ENCODE results near the gene MORN5. TPM values are rescaled to one million over a fixed set of nuclear protein-coding genes. Genes with fewer than 3 reads are reported as not detected.

Gene MORN5
- total RNA-seq, 4 donors from 2014 or later: 1.8 TPM; not detected in 3

- no peak for TF ChIP-seq CTCF (IDR thresholded peaks at IDR 0.05)
- no peak for TF ChIP-seq POLR2A (IDR thresholded peaks at IDR 0.05)
- TF ChIP-seq EP300 (IDR thresholded peaks at IDR 0.05): no peak
- H3K9me3 ChIP-seq: no peaks in the 10 kb centered on the region
- H3K27me3 ChIP-seq: peaks cover 4 to 39% of the 10 kb centered on the region in 2 donors
- peaks cover 0 to 10% (median 0%) of the 10 kb centered on the region in 3 donors for H3K36me3 ChIP-seq
- 86% methylated on average over 7 of the region's 7 CpGs for WGBS, 2 donors
- DNase-seq (ENCODE audit: low spot score in 2 of 2): no peak
- no peak overlapping the region for H3K27ac ChIP-seq
- peaks cover 0 to under 1% (median 0%) of the 10 kb centered on the region in 4 donors for H3K4me1 ChIP-seq
- H3K4me3 ChIP-seq: no peak overlapping the region
Observed at GRCh38 chr9:122234022-122234748, 74.5 kb downstream of the MORN5 start.

GRCh38 chr9:122236681-122237080 lies 77.0 kb downstream of the MORN5 start:
- Histone ChIP-seq H3K36me3 (peaks cover 0 to 35% (median 6%) of the 10 kb centered on the region in 3 donors), H3K27ac (no peak overlapping the region), H3K4me3 (no peak overlapping the region), H3K4me1 (no peaks in the 10 kb centered on the region), H3K9me3 (no peaks in the 10 kb centered on the region), H3K27me3 (peaks cover 0 to 14% of the 10 kb centered on the region in 2 donors)
- DNase-seq (ENCODE audit: low spot score in 2 of 2): no peak
- TF ChIP-seq EP300 (IDR thresholded peaks at IDR 0.05) (no peak), POLR2A (IDR thresholded peaks at IDR 0.05) (no peak), CTCF (IDR thresholded peaks at IDR 0.05) (no peak)
- WGBS, 2 donors: 76 to 78% methylated on average over 10 of the region's 10 CpGs

- 81 to 85% methylated on average over 5 of the region's 5 CpGs for WGBS, 2 donors
- no peak for DNase-seq (ENCODE audit: low spot score in 2 of 2)
- Histone ChIP-seq H3K36me3 (peaks cover 0 to 66% (median 23%) of the 10 kb centered on the region in 3 donors), H3K27ac (no peak overlapping the region), H3K4me3 (no peak overlapping the region), H3K9me3 (no peaks in the 10 kb centered on the region), H3K4me1 (no peaks in the 10 kb centered on the region), H3K27me3 (no peaks in the 10 kb centered on the region)
- no peak for TF ChIP-seq EP300 (IDR thresholded peaks at IDR 0.05)
Observed at GRCh38 chr9:122239722-122240121, 80.0 kb downstream of the MORN5 start.

GRCh38 chr9:122244349-122244748 lies 84.6 kb downstream of the MORN5 start:
- Histone ChIP-seq H3K36me3 (peaks cover 0 to 99% (median 34%) of the 10 kb centered on the region in 3 donors), H3K4me3 (no peak overlapping the region), H3K27ac (no peak overlapping the region), H3K9me3 (no peaks in the 10 kb centered on the region), H3K4me1 (no peaks in the 10 kb centered on the region), H3K27me3 (no peaks in the 10 kb centered on the region)
- TF ChIP-seq EP300 (IDR thresholded peaks at IDR 0.05) (no peak), CTCF (IDR thresholded peaks at IDR 0.05) (no peak), POLR2A (IDR thresholded peaks at IDR 0.05) (no peak)
- 72 to 83% methylated on average over 3 of the region's 3 CpGs for WGBS, 2 donors
- no peak for DNase-seq (ENCODE audit: low spot score in 2 of 2)

- no peaks in the 10 kb centered on the region for H3K27me3 ChIP-seq
- H3K27ac ChIP-seq: no peak overlapping the region
- no peaks in the 10 kb centered on the region for H3K4me1 ChIP-seq
- WGBS, 2 donors: 73 to 78% methylated on average over 3 of the region's 3 CpGs
- no peaks in the 10 kb centered on the region for H3K9me3 ChIP-seq
- peaks cover 0 to 96% (median 31%) of the 10 kb centered on the region in 3 donors for H3K36me3 ChIP-seq
- DNase-seq (ENCODE audit: low spot score in 2 of 2): no peak
- TF ChIP-seq CTCF (IDR thresholded peaks at IDR 0.05) (no peak), POLR2A (IDR thresholded peaks at IDR 0.05) (no peak), EP300 (IDR thresholded peaks at IDR 0.05) (no peak)
- H3K4me3 ChIP-seq: no peak overlapping the region
Observed at GRCh38 chr9:122246666-122247065, 87.0 kb downstream of the MORN5 start.

All from tibial nerve (tissue), 4 donors.